Transverse colon (tissue), 4 donors: ENCODE measurements around the gene POC1B.

Experiments
- POLR2A ChIP-seq: fragments of 450-650 bp; IDR thresholded peaks from one replicate; pipeline ENCODE4 v1.6.1; 2016; ENCODE audit warnings: antibody characterized with exemption, mild to moderate bottlenecking, moderate library complexity
- POLR2AphosphoS5 ChIP-seq, 3 donors: sonication (generic); formaldehyde crosslinking; IDR thresholded peaks; one replicate each; pipeline ENCODE4 v1.6.1; 2016; ENCODE audit warnings: antibody characterized with exemption in 3 of 3
- TF ChIP-seq, protein P1 (sequence below), 5 experiments: fragments of 200-600 bp in 3 of 5; fragments of 450-650 bp in 2 of 5; sonication (generic) in 3 of 5; IDR thresholded peaks; 1 replicate in 2 of 5; 2 replicates in 3 of 5; pipeline ENCODE4 v1.5.1; 2016 to 2017; ENCODE audit warnings: antibody characterized with exemption in 5 of 5, inconsistent platforms in 3 of 5, mild to moderate bottlenecking in 2 of 5, moderate library complexity in 1 of 5

DNA sequence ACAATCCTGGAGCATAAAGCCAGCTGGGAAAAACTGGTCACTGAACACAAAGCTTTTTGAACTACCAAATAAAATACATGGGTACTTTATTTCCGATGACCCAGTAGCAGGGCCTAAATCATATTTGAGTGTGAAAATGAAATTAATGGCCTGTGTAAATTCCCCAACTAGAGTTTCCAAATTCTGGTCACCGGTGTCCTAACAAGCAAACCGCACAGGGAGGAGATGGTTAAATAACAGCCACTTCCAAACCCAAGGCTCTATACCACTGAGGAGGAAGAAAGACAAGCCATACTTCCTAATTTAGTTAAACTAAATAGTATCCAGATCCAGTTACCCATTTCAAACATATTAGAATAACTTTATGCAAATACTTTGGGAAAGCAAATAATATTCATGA is 133.5 kb downstream of the POC1B start:
- TF ChIP-seq, protein P1, sequence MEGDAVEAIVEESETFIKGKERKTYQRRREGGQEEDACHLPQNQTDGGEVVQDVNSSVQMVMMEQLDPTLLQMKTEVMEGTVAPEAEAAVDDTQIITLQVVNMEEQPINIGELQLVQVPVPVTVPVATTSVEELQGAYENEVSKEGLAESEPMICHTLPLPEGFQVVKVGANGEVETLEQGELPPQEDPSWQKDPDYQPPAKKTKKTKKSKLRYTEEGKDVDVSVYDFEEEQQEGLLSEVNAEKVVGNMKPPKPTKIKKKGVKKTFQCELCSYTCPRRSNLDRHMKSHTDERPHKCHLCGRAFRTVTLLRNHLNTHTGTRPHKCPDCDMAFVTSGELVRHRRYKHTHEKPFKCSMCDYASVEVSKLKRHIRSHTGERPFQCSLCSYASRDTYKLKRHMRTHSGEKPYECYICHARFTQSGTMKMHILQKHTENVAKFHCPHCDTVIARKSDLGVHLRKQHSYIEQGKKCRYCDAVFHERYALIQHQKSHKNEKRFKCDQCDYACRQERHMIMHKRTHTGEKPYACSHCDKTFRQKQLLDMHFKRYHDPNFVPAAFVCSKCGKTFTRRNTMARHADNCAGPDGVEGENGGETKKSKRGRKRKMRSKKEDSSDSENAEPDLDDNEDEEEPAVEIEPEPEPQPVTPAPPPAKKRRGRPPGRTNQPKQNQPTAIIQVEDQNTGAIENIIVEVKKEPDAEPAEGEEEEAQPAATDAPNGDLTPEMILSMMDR (IDR thresholded peaks at IDR 0.05): no peak
- TF ChIP-seq POLR2A (no peak), POLR2AphosphoS5 (IDR thresholded peaks at IDR 0.05) (no peak)
